ENCODE results near the gene PDE4D.

DNA sequence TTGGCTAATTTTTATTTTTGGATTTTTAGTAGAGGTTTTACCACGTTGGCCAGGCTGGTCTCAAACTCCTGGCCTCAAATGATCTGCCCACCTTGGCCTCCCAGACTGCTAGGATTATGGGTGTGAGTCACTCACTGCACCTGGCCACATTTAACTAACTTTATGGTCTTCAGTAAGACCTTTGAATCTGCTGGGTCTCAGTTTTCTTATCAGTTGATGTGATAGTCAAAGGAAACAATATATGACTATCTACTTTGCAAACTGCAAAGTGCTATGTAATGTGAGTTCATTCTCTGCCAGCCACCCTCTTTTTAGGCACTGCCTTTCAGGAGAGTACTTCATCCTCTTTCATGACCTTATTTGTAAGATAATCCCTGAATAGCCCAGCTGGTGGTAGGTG lies 474.7 kb downstream of the PDE4D start:
- TF ChIP-seq CTCF (IDR thresholded peaks at IDR 0.05 in 2 of 3, conservative IDR thresholded peaks at IDR 0.05 in 1 of 3; ENCODE audit: control insufficient read depth in 2 of 3, extremely low read depth in 1 of 3, insufficient read depth in 1 of 3, low read depth in 3 of 3, low read length in 3 of 3) (no peak), SIX5 (IDR thresholded peaks at IDR 0.05; ENCODE audit: low read depth, low read length, severe bottlenecking) (no peak), SMC3 (IDR thresholded peaks at IDR 0.05; ENCODE audit: borderline replicate concordance, low read length) (no peak), POLR2A (IDR thresholded peaks at IDR 0.05; ENCODE audit: low read depth, low read length) (no peak), RCOR1 (conservative IDR thresholded peaks at IDR 0.05; ENCODE audit: low read depth, low read length) (no peak)

All from GM12878 (cell line).